ENCODE measurements around the gene NHEJ1.

The NHEJ1 gene

GRCh38 chr2:219079417-219079816, 81.2 kb downstream of the NHEJ1 start:
- no peak overlapping the region for H3K4me3 ChIP-seq (ENCODE audit: low read depth, low read length)
- no peak for TF ChIP-seq CTCF (conservative IDR thresholded peaks at IDR 0.05; ENCODE audit: low read depth, low read length)
- no peak for DNase-seq (ENCODE audit: low read depth)

- no peak for DNase-seq (ENCODE audit: low read depth)
- no peak for TF ChIP-seq CTCF (conservative IDR thresholded peaks at IDR 0.05; ENCODE audit: low read depth, low read length)
- no peak overlapping the region for H3K4me3 ChIP-seq (ENCODE audit: low read depth, low read length)
These were observed 81.7 kb downstream of the NHEJ1 start for GRCh38 chr2:219078951-219079350.

DNA sequence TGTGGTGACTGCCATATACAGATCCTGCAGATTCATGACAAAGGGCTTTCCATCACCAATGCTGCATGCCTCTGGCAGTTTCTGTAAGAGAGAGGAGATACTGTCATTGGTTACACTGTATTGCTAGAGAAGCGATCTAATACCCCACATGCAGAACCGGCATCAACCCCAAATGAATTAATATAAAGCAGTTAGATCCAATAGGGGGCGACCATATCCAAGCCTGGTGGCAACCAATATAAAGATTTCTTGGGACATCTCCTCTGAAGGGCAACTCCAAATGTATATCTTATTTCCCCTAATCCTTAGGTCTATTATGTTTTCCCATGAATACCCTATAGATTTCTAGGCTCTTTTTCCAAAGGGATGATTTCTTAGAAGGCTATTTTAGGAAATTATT, 82.5 kb downstream of the NHEJ1 start:
- no peak overlapping the region for H3K4me3 ChIP-seq (ENCODE audit: low read depth, low read length)
- TF ChIP-seq CTCF (conservative IDR thresholded peaks at IDR 0.05; ENCODE audit: low read depth, low read length): peak; percentile 35
- no peak for DNase-seq (ENCODE audit: low read depth)

DNA sequence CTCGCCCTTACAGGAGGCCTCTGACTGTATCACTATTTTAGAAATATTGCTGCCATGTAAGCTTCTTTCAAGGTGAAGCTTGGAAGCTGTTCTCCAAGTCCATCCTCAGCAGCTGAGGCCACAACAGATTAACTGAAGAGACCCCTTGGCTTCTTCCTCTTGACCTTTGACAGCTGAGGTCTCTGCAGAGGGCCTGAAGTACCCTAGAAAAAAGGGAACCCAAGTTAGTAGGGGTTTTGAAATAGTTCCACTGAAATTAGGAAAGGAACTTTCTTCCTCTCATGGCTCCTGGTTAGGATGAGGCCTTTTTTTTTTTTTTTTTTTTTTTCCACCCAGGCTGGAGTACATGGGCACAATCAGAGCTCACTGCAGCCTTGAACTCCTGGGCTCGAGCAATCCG, 84.4 kb downstream of the NHEJ1 start:
- no peak overlapping the region for H3K4me3 ChIP-seq (ENCODE audit: low read depth, low read length)
- DNase-seq (ENCODE audit: low read depth): no peak
- no peak for TF ChIP-seq CTCF (conservative IDR thresholded peaks at IDR 0.05; ENCODE audit: low read depth, low read length)

- H3K4me3 ChIP-seq (ENCODE audit: low read depth, low read length): no peak overlapping the region
- peak; percentile 85 for DNase-seq (ENCODE audit: low read depth)
- TF ChIP-seq CTCF (conservative IDR thresholded peaks at IDR 0.05; ENCODE audit: low read depth, low read length): peak; percentile 82
These were observed 87.0 kb downstream of the NHEJ1 start for GRCh38 chr2:219073413-219074129.

GRCh38 chr2:219072741-219073250, 87.8 kb downstream of the NHEJ1 start:
- no peak for TF ChIP-seq CTCF (conservative IDR thresholded peaks at IDR 0.05; ENCODE audit: low read depth, low read length)
- H3K4me3 ChIP-seq (ENCODE audit: low read depth, low read length): no peak overlapping the region
- DNase-seq (ENCODE audit: low read depth): no peak
